WTC11 (cell line): ENCODE measurements around the gene PAPPA2. TPM values are rescaled to one million over a fixed set of nuclear protein-coding genes. Genes with fewer than 3 reads are reported as not detected.
A peak's percentile ranks its signal among the peaks of the same experiment; 100 is the strongest.

Experiments
- ATAC-seq: fragments of 200-7000 bp; cut with Tn5 transposase; 2 replicates; pipeline ENCODE4 v1.10.0; 2021; ENCODE audit warnings: mild to moderate bottlenecking, moderate library complexity
- CTCF ChIA-PET: fragments of 300-600 bp; sonication (Branson Sonifier 250); formaldehyde crosslinking; loops from one replicate; lab custom pipeline; 2021; ENCODE audit warnings: antibody characterized with exemption; lab: Charles Lee
- POLR2A ChIA-PET: fragments of 350-600 bp; sonication (Branson Sonifier 250); formaldehyde crosslinking; loops from one replicate; lab custom pipeline; 2021; ENCODE audit warnings: antibody characterized with exemption; lab: Charles Lee
- DNase-seq: peaks from one replicate; pipeline ENCODE4 v3.0.0; 2021; ENCODE audit warnings: low spot score
- H3K27ac Mint-ChIP-seq: 2 replicates; pipeline ENCODE4 v1.8.0; 2021; ENCODE audit warnings: mixed read lengths
- H3K27me3 Mint-ChIP-seq: 2 replicates; pipeline ENCODE4 v1.8.0; 2021; ENCODE audit warnings: low read depth, mild to moderate bottlenecking, moderate library complexity, mixed read lengths
- H3K36me3 Mint-ChIP-seq: 2 replicates; pipeline ENCODE4 v1.8.0; 2021; ENCODE audit warnings: mixed read lengths
- H3K4me1 Mint-ChIP-seq: 2 replicates; pipeline ENCODE4 v1.8.0; 2022; ENCODE audit warnings: mixed read lengths
- H3K4me3 Mint-ChIP-seq: 2 replicates; pipeline ENCODE4 v1.8.0; 2021; ENCODE audit warnings: mild to moderate bottlenecking, moderate library complexity, mixed read lengths
- H3K9me3 Mint-ChIP-seq: 2 replicates; pipeline ENCODE4 v1.8.0; 2021; ENCODE audit warnings: mixed read lengths
- ATF1 ChIP-seq: sonication (generic); formaldehyde crosslinking; IDR thresholded peaks from 2 replicates; pipeline ENCODE4 v1.8.1; 2023; ENCODE audit warnings: mild to moderate bottlenecking, moderate library complexity, missing genetic modification reagents
- CDX4 ChIP-seq: fragments of 250-450 bp; sonication (Bioruptor Pico); IDR thresholded peaks from 2 replicates; pipeline ENCODE4 v1.9.0; 2021; ENCODE audit warnings: moderate library complexity, mild to moderate bottlenecking, inconsistent platforms, borderline replicate concordance
- E2F1 ChIP-seq: sonication (generic); formaldehyde crosslinking; IDR thresholded peaks from 2 replicates; pipeline ENCODE4 v1.8.0; 2022; ENCODE audit warnings: mild to moderate bottlenecking, missing genetic modification reagents
- E2F4 ChIP-seq: sonication (generic); formaldehyde crosslinking; IDR thresholded peaks from 2 replicates; pipeline ENCODE4 v1.8.1; 2022; ENCODE audit warnings: low read depth, mild to moderate bottlenecking, moderate library complexity, missing genetic modification reagents, borderline replicate concordance
- ELF4 ChIP-seq: sonication (generic); formaldehyde crosslinking; IDR thresholded peaks from 2 replicates; pipeline ENCODE4 v1.8.1; 2022; ENCODE audit warnings: low read depth, mild to moderate bottlenecking, moderate library complexity, missing genetic modification reagents
- FOXK1 ChIP-seq: sonication (generic); formaldehyde crosslinking; IDR thresholded peaks from 2 replicates; pipeline ENCODE4 v1.8.0; 2022; ENCODE audit warnings: mild to moderate bottlenecking, moderate library complexity, missing genetic modification reagents
- MLX ChIP-seq: sonication (generic); formaldehyde crosslinking; IDR thresholded peaks from 2 replicates; pipeline ENCODE4 v1.8.1; 2023; ENCODE audit warnings: mild to moderate bottlenecking, missing genetic modification reagents, moderate library complexity
- MXD4 ChIP-seq: fragments of 250-450 bp; sonication (Bioruptor Pico); IDR thresholded peaks from 2 replicates; pipeline ENCODE4 v1.8.0; 2021; ENCODE audit warnings: mild to moderate bottlenecking, moderate library complexity, borderline replicate concordance
- NR1H2 ChIP-seq: sonication (generic); formaldehyde crosslinking; IDR thresholded peaks from 2 replicates; pipeline ENCODE4 v1.9.0; 2021; ENCODE audit warnings: mild to moderate bottlenecking, moderate library complexity, missing genetic modification reagents
- SMAD4 ChIP-seq: sonication (generic); formaldehyde crosslinking; IDR thresholded peaks from 2 replicates; pipeline ENCODE4 v1.8.0; 2022; ENCODE audit warnings: mild to moderate bottlenecking, missing genetic modification reagents
- SOX15 ChIP-seq: fragments of 250-450 bp; sonication (Bioruptor Pico); IDR thresholded peaks from 2 replicates; pipeline ENCODE4 v1.9.0; 2021; ENCODE audit warnings: mild to moderate bottlenecking
- TEAD4 ChIP-seq: sonication (generic); formaldehyde crosslinking; IDR thresholded peaks from 2 replicates; pipeline ENCODE4 v1.8.0; 2022; ENCODE audit warnings: mild to moderate bottlenecking, missing genetic modification reagents
- TP53 ChIP-seq: sonication (generic); formaldehyde crosslinking; IDR thresholded peaks from 2 replicates; pipeline ENCODE4 v1.8.1; 2023; ENCODE audit warnings: mild to moderate bottlenecking, missing genetic modification reagents
- ZNF121 ChIP-seq: sonication (generic); formaldehyde crosslinking; IDR thresholded peaks from 2 replicates; pipeline ENCODE4 v1.8.0; 2023; ENCODE audit warnings: missing genetic modification reagents
- ZNF232 ChIP-seq: sonication (generic); formaldehyde crosslinking; IDR thresholded peaks from 2 replicates; pipeline ENCODE4 v1.8.0; 2022; ENCODE audit warnings: mild to moderate bottlenecking, missing genetic modification reagents
- ZNF396 ChIP-seq: fragments of 250-450 bp; sonication (Bioruptor Pico); IDR thresholded peaks from 2 replicates; pipeline ENCODE4 v1.8.0; 2021; ENCODE audit warnings: mild to moderate bottlenecking, moderate library complexity, borderline replicate concordance
- ZNF532 ChIP-seq: fragments of 250-450 bp; sonication (Bioruptor Pico); IDR thresholded peaks from 2 replicates; pipeline ENCODE4 v1.9.0; 2021; ENCODE audit warnings: mild to moderate bottlenecking, borderline replicate concordance
- total RNA-seq: library from RNA; stranded (reverse); gene quantifications from 3 replicates; pipeline ENCODE4 v1.2.3, GENCODE V29; 2021

Gene PAPPA2
- total RNA-seq, 1 experiment from 2014 or later: 0.74 TPM

GRCh38 chr1:176720838-176721237 lies 257.9 kb downstream of the PAPPA2 start (continued):
- no peak for TF ChIP-seq E2F4 (CRISPR knock-in tag)
- no peak for TF ChIP-seq E2F1 (CRISPR knock-in tag)
- TF ChIP-seq ZNF396 (CRISPR knock-in tag): no peak
- no peak for TF ChIP-seq MLX (CRISPR knock-in tag)
- no peak for TF ChIP-seq ELF4 (CRISPR knock-in tag)
- no peak for TF ChIP-seq ZNF232 (CRISPR knock-in tag)
- no peak for TF ChIP-seq FOXK1 (CRISPR knock-in tag)
- TF ChIP-seq ATF1 (CRISPR knock-in tag): no peak

GRCh38 chr1:176733661-176734060 lies 270.7 kb downstream of the PAPPA2 start:
- peak; percentile 77 for ATAC-seq
- peaks cover 17% of the 10 kb centered on the region for H3K9me3 Mint-ChIP-seq
- H3K36me3 Mint-ChIP-seq: peaks cover 5% of the 10 kb centered on the region; the same call in 1 of the 2 replicates
- no peak overlapping the region for H3K4me3 Mint-ChIP-seq
- no peaks in the 10 kb centered on the region; the same call in 1 of the 2 replicates for H3K27me3 Mint-ChIP-seq
- no peak for DNase-seq
- no peaks in the 10 kb centered on the region for H3K4me1 Mint-ChIP-seq
- POLR2A ChIA-PET: no interaction called here
- TF ChIP-seq SMAD4: no peak
- no peak for TF ChIP-seq SOX15 (CRISPR knock-in tag)
- no peak for TF ChIP-seq NR1H2 (CRISPR knock-in tag)
- TF ChIP-seq TP53 (CRISPR knock-in tag): no peak
- no peak for TF ChIP-seq TEAD4 (CRISPR knock-in tag)
- TF ChIP-seq FOXK1 (CRISPR knock-in tag): no peak
- no peak for TF ChIP-seq ZNF532 (CRISPR knock-in tag)
- TF ChIP-seq MXD4 (CRISPR knock-in tag): no peak
- no peak for TF ChIP-seq CDX4 (CRISPR knock-in tag)
- TF ChIP-seq ZNF121 (CRISPR knock-in tag): no peak
- CTCF ChIA-PET: no interaction called here
- H3K27ac Mint-ChIP-seq: no peak overlapping the region
